HEK293 (cell line): Measurements from ENCODE around the gene PLA2G4E.

Source experiments
- CTCF ChIA-PET: fragments of 350-600 bp; formaldehyde crosslinking; extraction: SDS; loops from one replicate; lab custom pipeline; 2021; ENCODE audit warnings: antibody characterized with exemption; lab: Yijun Ruan, JAX
- POLR2A ChIA-PET: fragments of 300-600 bp; formaldehyde crosslinking; extraction: SDS; loops from one replicate; lab custom pipeline; 2020; ENCODE audit warnings: antibody characterized with exemption, inconsistent platforms; lab: Yijun Ruan, JAX
- H3K27ac ChIP-seq: fragments of 200-500 bp; sonication (Bioruptor generic); 2 replicates; pipeline ENCODE4 v1.5.1; 2014; ENCODE audit warnings: low read depth, low read length, control low read depth, inconsistent platforms; ENCODE audit errors: extremely low read depth
- H3K36me3 ChIP-seq, 2 experiments: fragments of 200-500 bp in 1 of 2; sonication (Bioruptor generic) in 1 of 2; 1 replicate in 1 of 2; 2 replicates in 1 of 2; pipeline ENCODE4 v1.5.1; 2014 to 2017; ENCODE audit warnings: inconsistent platforms in 2 of 2, low read length in 2 of 2; ENCODE audit not compliant: control insufficient read depth in 2 of 2, insufficient read depth in 1 of 2
- H3K4me1 ChIP-seq: fragments of 200-500 bp; sonication (Bioruptor generic); 2 replicates; pipeline ENCODE4 v1.5.1; 2014; ENCODE audit warnings: mild to moderate bottlenecking, low read length, inconsistent platforms; ENCODE audit not compliant: control insufficient read depth, insufficient read depth
- H3K4me3 ChIP-seq: 2 replicates; pipeline ENCODE4 v1.5.1; 2011; ENCODE audit warnings: low read depth, mild to moderate bottlenecking, control low read depth, low read length, moderate library complexity
- H3K9me3 ChIP-seq: fragments of 200-500 bp; sonication (Bioruptor generic); 2 replicates; pipeline ENCODE4 v1.5.1; 2014; ENCODE audit warnings: low read depth, low read length, inconsistent platforms; ENCODE audit not compliant: control insufficient read depth, insufficient read depth
- FEZF1 ChIP-seq: fragments of 450-650 bp; formaldehyde crosslinking; IDR thresholded peaks from 2 replicates; pipeline ENCODE4 v1.5.1; 2016; ENCODE audit warnings: missing biosample characterization, missing genetic modification characterization
- GLIS1 ChIP-seq: fragments of 450-650 bp; formaldehyde crosslinking; IDR thresholded peaks from 2 replicates; pipeline ENCODE4 v1.5.1; 2016; ENCODE audit warnings: missing biosample characterization, missing genetic modification characterization
- HOXC10 ChIP-seq: sonication (generic); formaldehyde crosslinking; IDR thresholded peaks from 2 replicates; pipeline ENCODE4 v1.8.1; 2023; ENCODE audit warnings: mild to moderate bottlenecking, missing genetic modification reagents
- KLF16 ChIP-seq: fragments of 450-650 bp; formaldehyde crosslinking; IDR thresholded peaks from 2 replicates; pipeline ENCODE4 v1.5.1; 2017; ENCODE audit warnings: missing biosample characterization, missing genetic modification characterization
- MYNN ChIP-seq: fragments of 450-650 bp; formaldehyde crosslinking; IDR thresholded peaks from 2 replicates; pipeline ENCODE4 v1.5.1; 2016; ENCODE audit warnings: missing biosample characterization, missing genetic modification characterization, borderline replicate concordance
- OVOL3 ChIP-seq: fragments of 450-650 bp; formaldehyde crosslinking; IDR thresholded peaks from 2 replicates; pipeline ENCODE4 v1.5.1; 2016; ENCODE audit warnings: missing biosample characterization, missing genetic modification characterization
- ZBTB20 ChIP-seq: fragments of 450-650 bp; formaldehyde crosslinking; IDR thresholded peaks from 2 replicates; pipeline ENCODE4 v1.5.1; 2016; ENCODE audit warnings: missing biosample characterization, missing genetic modification characterization
- ZBTB49 ChIP-seq: fragments of 450-650 bp; formaldehyde crosslinking; IDR thresholded peaks from 2 replicates; pipeline ENCODE4 v1.5.1; 2016; ENCODE audit warnings: missing biosample characterization, missing genetic modification characterization, low read depth
- ZFHX2 ChIP-seq: fragments of 450-650 bp; formaldehyde crosslinking; conservative IDR thresholded peaks from 2 replicates; pipeline ENCODE4 v1.5.1; 2016; ENCODE audit warnings: missing biosample characterization, missing genetic modification characterization
- ZFP41 ChIP-seq: fragments of 450-650 bp; formaldehyde crosslinking; IDR thresholded peaks from 2 replicates; pipeline ENCODE4 v1.5.1; 2016; ENCODE audit warnings: missing biosample characterization, missing genetic modification characterization, borderline replicate concordance
- ZNF10 ChIP-seq: fragments of 450-650 bp; formaldehyde crosslinking; IDR thresholded peaks from 2 replicates; pipeline ENCODE4 v1.5.1; 2017; ENCODE audit warnings: missing biosample characterization, missing genetic modification characterization
- ZNF341 ChIP-seq: fragments of 450-650 bp; formaldehyde crosslinking; IDR thresholded peaks from 2 replicates; pipeline ENCODE4; 2016; ENCODE audit warnings: low read depth, missing biosample characterization, missing genetic modification characterization
- ZNF350 ChIP-seq: fragments of 450-650 bp; formaldehyde crosslinking; IDR thresholded peaks from 2 replicates; pipeline ENCODE4 v1.5.0; 2017; ENCODE audit warnings: missing biosample characterization, mild to moderate bottlenecking, missing genetic modification characterization
- ZNF398 ChIP-seq: fragments of 450-650 bp; formaldehyde crosslinking; IDR thresholded peaks from 2 replicates; pipeline ENCODE4 v1.5.1; 2017; ENCODE audit warnings: missing biosample characterization, missing genetic modification characterization
- ZNF416 ChIP-seq: fragments of 450-650 bp; formaldehyde crosslinking; IDR thresholded peaks from 2 replicates; pipeline ENCODE4 v1.5.1; 2016; ENCODE audit warnings: missing biosample characterization, missing genetic modification characterization
- ZNF514 ChIP-seq: fragments of 450-650 bp; formaldehyde crosslinking; IDR thresholded peaks from 2 replicates; pipeline ENCODE4 v1.5.1; 2016; ENCODE audit warnings: missing biosample characterization, missing genetic modification characterization
- ZNF530 ChIP-seq: fragments of 450-650 bp; formaldehyde crosslinking; IDR thresholded peaks from 2 replicates; pipeline ENCODE4 v1.5.1; 2016; ENCODE audit warnings: low read depth, missing biosample characterization, missing genetic modification characterization
- ZNF544 ChIP-seq: fragments of 450-650 bp; formaldehyde crosslinking; IDR thresholded peaks from 2 replicates; pipeline ENCODE4 v1.5.0; 2017; ENCODE audit warnings: missing biosample characterization, missing genetic modification characterization
- ZNF585B ChIP-seq: fragments of 450-650 bp; formaldehyde crosslinking; IDR thresholded peaks from 2 replicates; pipeline ENCODE4 v1.5.1; 2016; ENCODE audit warnings: missing biosample characterization, missing genetic modification characterization
- ZNF621 ChIP-seq: fragments of 450-650 bp; formaldehyde crosslinking; IDR thresholded peaks from 2 replicates; pipeline ENCODE4 v1.5.1; 2017; ENCODE audit warnings: missing biosample characterization, missing genetic modification characterization
- ZNF768 ChIP-seq: fragments of 450-650 bp; formaldehyde crosslinking; IDR thresholded peaks from 2 replicates; pipeline ENCODE4 v1.5.1; 2018; ENCODE audit warnings: missing biosample characterization, mild to moderate bottlenecking, missing genetic modification characterization
- ZXDB ChIP-seq: fragments of 450-650 bp; formaldehyde crosslinking; IDR thresholded peaks from 2 replicates; pipeline ENCODE4 v1.5.1; 2016; ENCODE audit warnings: missing biosample characterization, missing genetic modification characterization
- TF ChIP-seq, protein P1 (sequence below): fragments of 450-650 bp; formaldehyde crosslinking; IDR thresholded peaks from 2 replicates; pipeline ENCODE4 v1.5.1; 2016; ENCODE audit warnings: missing biosample characterization, missing genetic modification characterization

The PLA2G4E gene

GRCh38 chr15:41999290-42000285, 21.3 kb downstream of the PLA2G4E start:
- CTCF ChIA-PET: interaction anchor here (0.6 kb wide), 1 partner anchor 472 kb away, joined by 4 read pairs; no protein-coding TSS in a partner anchor
- no peaks in the 10 kb centered on the region for H3K9me3 ChIP-seq
- H3K27ac ChIP-seq: no peak overlapping the region
- TF ChIP-seq ZNF10 (tag by site-specific recombination): no peak
- no peak for TF ChIP-seq MYNN (tag by site-specific recombination)
- TF ChIP-seq ZNF530: no peak
- no peak for TF ChIP-seq ZNF768
- no peak for TF ChIP-seq HOXC10 (CRISPR knock-in tag)
- TF ChIP-seq GLIS1 (tag by site-specific recombination): no peak
- TF ChIP-seq ZBTB49: no peak
- no peak for TF ChIP-seq KLF16
- no peak for TF ChIP-seq ZFP41 (tag by site-specific recombination)
- no peaks in the 10 kb centered on the region for H3K4me1 ChIP-seq
- H3K4me3 ChIP-seq: no peak overlapping the region
- no peaks in the 10 kb centered on the region for H3K36me3 ChIP-seq
- POLR2A ChIA-PET: interaction anchor here (0.6 kb wide), 1 partner anchor 30 kb away, joined by 3 read pairs; no protein-coding TSS in a partner anchor

DNA sequence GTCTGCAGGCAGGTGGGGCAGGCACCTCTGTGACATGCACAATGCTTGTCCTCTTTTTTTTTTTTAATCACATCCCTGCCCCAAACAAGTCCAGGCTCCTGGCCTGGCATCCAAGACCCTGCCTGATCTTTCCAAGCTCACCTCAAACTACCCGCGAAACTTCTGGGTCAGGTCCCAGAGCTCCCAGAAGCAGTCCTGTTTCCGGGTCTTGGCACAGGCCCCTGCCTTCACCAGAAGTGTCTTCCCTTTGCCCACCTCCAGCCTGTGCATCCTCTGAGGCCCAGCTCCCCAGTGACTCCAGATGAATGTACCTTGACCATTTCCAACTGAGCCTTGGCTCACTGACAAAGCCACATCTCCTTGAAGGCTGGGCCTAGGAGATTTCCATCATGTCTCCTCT, 23.0 kb downstream of the PLA2G4E start:
- Histone ChIP-seq H3K4me1 (no peaks in the 10 kb centered on the region), H3K4me3 (no peak overlapping the region), H3K27ac (no peak overlapping the region), H3K36me3 (no peaks in the 10 kb centered on the region), H3K9me3 (no peaks in the 10 kb centered on the region)
- ChIA-PET POLR2A (no interaction called here), CTCF (interaction anchor here (1.5 to 2.3 kb wide), 2 partner anchors 9 to 58 kb away, joined by 4 to 5 read pairs; no protein-coding TSS in a partner anchor)
- no peak for TF ChIP-seq ZNF341 (tag by site-specific recombination)
- TF ChIP-seq ZNF544: no peak
- TF ChIP-seq, protein P1, sequence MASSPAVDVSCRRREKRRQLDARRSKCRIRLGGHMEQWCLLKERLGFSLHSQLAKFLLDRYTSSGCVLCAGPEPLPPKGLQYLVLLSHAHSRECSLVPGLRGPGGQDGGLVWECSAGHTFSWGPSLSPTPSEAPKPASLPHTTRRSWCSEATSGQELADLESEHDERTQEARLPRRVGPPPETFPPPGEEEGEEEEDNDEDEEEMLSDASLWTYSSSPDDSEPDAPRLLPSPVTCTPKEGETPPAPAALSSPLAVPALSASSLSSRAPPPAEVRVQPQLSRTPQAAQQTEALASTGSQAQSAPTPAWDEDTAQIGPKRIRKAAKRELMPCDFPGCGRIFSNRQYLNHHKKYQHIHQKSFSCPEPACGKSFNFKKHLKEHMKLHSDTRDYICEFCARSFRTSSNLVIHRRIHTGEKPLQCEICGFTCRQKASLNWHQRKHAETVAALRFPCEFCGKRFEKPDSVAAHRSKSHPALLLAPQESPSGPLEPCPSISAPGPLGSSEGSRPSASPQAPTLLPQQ (tag by site-specific recombination): no peak
- TF ChIP-seq ZBTB20 (tag by site-specific recombination): no peak
- no peak for TF ChIP-seq ZNF416 (tag by site-specific recombination)

DNA sequence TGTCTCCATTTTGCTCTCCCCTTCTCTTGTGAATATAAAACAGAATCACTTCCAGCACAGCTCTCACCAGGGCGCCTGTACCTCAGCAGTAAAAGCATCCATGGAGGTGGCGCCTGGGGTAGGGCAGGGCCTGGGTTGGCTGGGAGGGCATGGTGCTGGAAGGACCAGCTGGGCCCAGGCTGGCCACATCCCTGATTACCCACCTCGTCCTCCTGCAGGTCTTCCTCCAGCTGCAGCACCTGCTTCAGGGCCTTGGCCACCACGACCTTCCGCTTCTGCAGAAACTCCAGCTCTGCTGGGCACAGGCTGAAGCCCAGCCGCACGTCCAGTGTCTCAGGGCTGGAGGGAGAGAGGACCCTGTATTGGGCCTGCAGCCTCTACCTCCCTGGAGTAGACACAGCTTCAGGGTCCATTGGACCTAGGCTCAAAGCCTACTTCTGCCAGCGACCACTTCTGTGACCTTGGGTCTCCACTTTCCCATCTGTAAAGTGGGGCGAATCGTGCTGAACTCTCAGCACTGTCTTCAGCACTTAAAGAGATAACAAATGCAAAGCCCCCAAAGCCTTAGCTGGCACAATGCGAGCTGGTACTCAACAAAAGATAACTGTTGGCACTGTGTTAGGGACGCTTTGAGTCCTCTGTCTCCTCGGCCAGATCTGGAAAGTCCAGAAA, 23.8 kb downstream of the PLA2G4E start:
- Histone ChIP-seq H3K36me3 (no peaks in the 10 kb centered on the region), H3K4me1 (no peaks in the 10 kb centered on the region), H3K9me3 (no peaks in the 10 kb centered on the region), H3K27ac (no peak overlapping the region), H3K4me3 (no peak overlapping the region)
- CTCF ChIA-PET: interaction anchor here (0.8 to 2.3 kb wide), 3 partner anchors 8 to 59 kb away, joined by 4 to 5 read pairs (median 4); no protein-coding TSS in a partner anchor
- POLR2A ChIA-PET: no interaction called here
- TF ChIP-seq ZNF350 (no peak), ZNF398 (tag by site-specific recombination) (no peak), ZNF621 (tag by site-specific recombination) (no peak), ZNF585B (tag by site-specific recombination) (no peak), ZNF514 (tag by site-specific recombination) (no peak), FEZF1 (tag by site-specific recombination) (no peak), OVOL3 (tag by site-specific recombination) (no peak), ZXDB (tag by site-specific recombination) (no peak), ZFHX2 (tag by site-specific recombination) (no peak)
